T-helper 9 cell (primary cell): ENCODE measurements around the gene FRMD4A.

Experiments
- DNase-seq: peaks from one replicate; pipeline ENCODE4 v3.0.0-alpha.2; 2020

FRMD4A gene

DNA sequence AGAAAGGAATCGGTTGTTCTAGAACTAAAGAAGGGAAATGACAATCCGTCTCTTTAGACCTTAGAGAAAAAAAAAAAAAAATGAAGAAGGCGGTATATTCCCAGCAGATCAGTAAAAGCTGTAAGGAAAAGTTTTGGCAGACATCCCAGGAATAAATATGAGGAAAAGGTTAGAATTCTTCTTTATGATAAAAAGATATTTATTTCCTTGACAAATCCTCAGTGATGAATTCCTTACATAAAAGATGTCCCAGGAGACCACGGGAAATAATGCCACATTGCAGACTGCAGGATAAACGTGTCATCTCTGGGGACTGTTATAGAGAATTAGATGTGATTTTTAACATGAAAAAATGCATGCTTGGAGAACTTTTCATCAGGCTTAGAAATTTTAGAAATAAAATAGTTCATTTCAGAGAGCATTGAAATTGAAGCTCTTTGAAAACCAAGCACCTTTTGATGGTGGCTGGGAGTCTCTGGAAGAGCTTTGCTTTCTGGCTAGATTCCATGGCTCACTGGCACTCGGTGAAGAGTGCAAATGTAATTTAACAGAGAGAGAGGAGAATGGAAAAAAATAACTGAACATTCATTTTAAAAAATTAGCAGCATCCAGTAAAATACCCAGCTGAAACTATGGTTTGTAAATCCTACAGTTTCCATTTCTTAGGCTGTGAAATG is 645.8 kb downstream of the FRMD4A start:
- DNase-seq = no peak

DNA sequence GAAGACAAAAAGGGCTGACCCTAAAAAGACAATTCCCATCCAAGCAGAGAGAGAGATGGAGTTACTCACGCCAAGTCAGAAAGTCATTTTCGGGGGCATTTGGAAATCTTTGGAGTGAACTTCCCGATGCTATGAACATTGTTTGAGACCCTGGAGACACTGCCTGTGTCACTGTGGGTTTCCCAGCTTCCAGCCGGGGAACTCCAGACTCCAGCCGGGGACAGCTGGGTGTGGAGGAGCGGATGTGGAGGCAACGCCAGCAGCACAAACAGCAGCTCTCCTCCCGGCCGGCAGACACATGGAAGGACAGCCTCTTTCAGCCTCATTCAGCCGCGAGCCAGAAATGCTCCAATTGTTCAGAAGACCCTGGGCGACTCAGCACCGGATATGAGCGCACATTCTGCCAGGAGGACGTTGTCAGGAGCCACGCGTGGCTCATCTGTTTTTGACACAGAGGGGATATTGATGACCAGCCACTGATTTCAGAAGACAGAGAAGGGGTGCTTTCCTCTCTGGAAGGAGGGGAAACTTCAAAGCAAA is 646.4 kb downstream of the FRMD4A start:
- no peak for DNase-seq

DNA sequence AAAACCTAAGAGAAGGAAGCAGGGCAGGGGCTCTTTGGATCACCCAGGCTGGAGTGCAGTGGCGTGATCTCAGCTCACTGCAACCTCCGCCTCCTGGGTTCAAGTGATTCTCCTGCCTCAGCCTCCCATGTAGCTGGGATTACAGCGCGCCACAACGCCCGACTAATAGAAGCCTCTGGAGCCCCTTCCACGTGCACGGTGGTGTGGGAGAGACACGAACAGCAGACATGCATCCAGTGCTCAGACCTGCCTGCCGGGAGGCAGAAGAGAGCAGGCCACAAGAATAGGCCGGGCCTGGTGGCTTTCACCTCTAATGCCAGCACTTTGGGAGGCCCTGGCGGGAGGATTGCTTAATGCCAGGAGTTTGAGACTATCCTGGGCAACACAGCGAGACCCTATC is 647.7 kb downstream of the FRMD4A start:
- DNase-seq = no peak

DNA sequence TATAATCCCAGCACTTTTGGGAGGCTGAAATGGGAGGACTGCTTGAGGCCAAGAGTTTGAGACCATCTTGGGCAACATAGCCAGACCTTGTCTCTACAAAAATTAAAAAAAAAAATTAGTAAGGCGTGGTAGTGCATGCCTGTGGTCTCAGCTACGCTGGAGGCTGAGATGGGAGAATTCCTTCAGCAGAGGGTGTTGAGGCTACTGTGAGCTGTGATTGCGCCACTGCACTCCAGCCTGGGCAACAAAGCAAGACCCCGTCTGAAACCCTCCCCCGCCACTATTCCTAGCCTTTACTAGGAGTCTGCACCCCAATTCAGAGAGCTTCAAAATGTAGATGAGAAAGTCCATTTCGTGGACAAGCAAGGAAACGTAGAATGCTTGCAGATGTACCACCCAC is 648.8 kb downstream of the FRMD4A start:
- no peak for DNase-seq

DNA sequence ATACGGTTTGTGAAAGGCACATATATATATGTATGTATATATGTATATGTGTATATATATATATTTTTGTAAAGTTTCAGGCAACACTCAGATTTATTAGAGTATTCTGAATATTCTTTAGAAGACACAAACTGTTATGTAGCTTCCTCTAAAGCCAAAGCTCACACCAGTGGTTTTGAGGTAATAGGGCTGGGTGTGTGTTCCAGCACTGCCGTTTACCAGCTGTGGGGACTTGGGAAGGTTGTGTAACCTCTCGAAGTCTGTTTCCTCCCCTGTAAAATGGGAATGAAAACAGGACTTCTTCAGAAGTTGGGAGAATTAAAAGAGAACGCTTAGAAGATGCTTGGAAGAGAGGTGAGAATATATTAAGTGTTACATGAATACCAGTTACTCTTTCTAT is 649.2 kb downstream of the FRMD4A start:
- DNase-seq = no peak

DNA sequence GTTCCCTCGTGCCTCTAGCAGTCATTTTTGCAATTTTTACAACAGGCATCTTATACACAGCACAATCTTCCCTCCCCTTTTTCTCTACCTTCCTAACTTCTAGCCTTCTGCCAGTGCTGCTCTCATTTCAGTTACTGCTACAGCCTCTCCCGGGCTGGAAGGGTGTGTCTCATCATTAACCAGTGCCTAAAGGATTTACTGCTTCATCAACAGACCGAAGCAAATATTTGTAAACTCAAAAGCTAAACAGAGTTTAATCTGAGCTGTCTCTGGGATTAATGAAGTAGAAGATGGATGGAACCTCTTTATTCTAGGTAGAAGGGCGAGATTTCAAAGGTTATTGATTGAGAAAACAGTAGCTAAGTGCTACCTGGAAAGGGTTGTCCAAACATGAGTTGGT is 649.6 kb downstream of the FRMD4A start:
- DNase-seq = no peak

DNA sequence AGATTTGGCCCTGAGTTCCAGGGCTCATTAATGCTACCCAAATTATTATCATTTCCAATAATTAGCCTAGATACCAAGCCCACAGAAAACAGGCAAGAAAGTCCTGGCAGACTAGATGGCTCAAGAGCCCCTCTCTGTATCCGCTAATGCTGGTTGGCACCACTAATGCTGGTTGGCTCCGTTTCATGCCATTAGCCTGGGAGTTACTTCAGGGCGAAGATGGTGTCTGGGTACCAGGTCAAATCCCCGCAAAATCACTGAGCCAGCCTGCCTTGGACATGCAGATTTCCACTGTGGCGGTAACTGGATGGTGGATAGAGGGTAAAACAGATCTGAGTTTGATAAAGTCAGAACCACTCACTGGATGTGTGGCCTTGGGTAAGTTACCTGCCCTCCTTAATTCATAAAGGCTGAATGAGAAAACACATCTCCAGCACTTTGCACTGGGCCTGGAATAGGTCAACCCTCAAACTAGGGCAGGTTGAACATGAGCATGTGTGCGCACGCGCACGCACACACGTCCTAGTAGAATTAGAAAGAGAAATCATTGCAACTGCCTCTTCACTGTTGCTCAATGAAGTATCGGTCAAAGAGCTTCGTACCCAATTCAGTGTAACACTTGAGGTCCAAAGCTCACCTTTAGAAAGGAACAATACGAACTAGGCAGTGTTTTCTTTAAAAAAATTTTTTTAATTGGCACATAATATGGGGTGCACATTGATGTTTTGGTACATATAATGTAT is 652.5 kb downstream of the FRMD4A start:
- no peak for DNase-seq

DNA sequence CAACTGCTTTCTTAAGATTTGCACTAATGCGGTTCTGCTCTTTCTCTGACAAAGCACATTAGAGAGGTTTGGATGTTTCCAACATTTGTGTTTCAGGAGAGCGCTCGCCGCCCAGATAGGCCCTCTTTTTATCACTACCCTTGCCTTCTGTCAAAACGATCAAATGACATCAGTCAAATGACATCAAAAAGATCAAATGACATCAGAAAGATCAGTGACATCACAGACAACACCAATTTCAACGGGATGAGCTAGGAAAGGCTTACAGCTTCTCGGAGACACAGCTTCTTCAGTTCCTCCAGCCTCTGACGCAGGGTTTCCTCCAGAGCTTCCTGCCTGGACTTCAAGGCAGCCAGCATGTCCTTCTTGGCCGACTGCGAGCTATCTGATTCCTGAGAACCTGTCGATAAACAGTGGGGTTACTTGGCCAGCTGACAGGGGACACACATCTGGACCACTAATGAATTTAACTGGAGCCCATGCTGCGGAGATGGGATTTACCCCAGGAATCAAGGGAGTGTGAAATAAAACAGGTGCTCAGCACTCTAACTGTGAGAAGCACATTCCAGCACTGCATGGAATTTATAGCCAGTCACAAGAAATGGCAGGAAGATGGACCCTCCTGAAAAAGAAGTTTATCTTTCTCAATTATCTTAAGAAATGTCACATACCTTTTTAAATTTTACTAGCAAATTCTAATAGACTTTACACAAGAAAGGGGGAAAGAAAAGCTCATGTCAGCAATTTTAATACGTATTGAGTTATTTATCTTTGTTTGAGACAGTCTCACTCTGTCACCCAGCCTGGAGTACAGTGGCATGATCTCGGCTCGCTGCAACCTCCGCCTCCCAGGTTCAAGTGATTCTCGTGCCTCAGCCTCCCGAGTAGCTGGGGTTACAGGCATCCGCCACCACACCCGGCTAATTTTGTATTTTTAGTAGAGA is 655.8 kb downstream of the FRMD4A start:
- DNase-seq = no peak

DNA sequence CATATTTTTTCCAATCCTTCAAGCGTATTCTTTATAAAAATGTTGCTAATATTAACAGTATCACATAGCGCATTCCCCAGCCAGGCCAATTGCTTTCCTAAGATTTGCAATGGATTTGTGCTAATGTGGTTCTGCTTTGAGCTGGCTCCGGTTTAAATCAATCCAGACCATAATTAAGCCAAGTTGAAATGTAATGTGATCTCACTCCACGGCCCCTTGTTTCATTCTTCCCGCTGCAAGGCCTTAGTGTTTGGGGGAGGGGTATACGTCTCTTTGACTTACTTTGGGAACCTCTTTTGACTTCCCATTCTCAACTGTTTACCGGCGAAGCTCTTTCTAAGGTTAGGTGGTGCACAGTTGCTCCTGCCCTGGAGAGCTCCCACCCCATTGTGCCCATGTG is 657.6 kb downstream of the FRMD4A start:
- DNase-seq = no peak

DNA sequence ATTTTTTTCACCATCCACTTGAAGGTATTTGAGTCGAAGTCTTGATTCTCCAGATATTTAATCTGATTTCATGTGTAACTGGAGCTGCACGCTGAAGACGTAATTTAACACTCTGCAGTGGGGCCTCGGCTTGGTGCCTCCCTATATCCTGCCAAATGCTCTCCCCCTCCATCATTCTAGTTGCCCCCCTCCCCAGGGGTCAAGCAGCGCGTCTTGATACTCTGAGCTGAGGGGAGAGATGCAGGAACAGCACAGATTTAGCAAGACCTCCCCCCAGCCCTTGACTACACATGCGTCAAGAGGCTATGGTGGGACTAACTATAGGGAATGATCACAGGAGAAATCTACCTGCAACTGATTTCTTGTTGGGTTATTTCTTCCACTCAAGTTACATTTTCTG is 658.2 kb downstream of the FRMD4A start:
- no peak for DNase-seq

DNA sequence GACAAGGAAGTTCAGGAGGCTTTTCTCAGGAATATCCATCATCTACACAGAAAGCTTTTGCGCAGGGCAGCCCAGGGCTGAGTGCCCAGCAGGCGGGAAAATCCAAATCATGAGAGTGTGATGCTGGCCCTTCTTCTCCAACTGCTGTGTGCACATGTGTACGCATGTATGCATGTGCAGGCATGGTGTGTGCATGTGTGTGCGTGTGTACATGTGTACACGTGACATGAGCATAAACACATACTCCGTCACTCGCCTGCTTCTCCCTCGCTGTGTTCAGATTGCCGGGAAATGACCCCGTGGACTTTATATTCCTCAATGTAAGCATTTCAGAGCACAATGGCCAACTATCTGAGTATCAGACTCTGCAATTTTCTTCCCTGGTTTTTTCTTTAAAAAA is 658.8 kb downstream of the FRMD4A start:
- DNase-seq = no peak

DNA sequence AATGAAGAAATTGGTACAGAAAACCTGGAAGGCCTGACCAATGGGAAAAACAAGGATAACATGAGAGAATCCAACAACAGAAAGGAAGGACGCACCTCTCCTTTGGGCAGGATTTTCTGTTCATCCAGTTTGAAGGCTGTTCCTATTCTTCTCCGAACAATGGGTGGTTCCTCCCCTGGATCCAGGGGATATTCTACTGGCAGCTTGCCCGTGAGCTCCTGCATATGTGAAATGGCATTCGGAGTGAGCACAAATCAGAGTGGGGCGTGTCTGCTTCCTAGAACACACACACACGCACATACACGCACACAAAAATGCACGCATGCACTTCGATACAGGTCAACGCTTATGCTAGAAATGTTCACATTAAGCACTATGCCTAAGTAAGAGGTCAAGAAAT is 660.4 kb downstream of the FRMD4A start:
- no peak for DNase-seq

DNA sequence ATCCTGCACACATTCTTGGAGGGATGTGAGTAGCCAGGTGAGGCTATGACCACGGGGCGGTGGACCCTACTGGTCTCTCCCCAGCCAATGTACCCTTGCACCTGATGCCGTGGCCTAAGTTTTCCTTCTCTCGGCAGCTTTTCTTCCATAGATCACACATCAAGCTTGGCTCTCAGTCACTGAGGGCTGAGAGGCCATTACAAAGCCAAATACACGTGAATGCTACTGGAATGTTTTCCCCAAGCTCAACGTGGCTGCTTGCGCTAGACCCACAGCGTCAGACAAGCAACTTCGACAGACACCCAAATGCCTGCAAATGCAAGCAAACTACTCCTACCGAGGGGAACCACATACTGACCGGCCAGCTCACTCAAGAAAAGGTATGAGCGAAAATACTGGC is 660.8 kb downstream of the FRMD4A start:
- DNase-seq = no peak

DNA sequence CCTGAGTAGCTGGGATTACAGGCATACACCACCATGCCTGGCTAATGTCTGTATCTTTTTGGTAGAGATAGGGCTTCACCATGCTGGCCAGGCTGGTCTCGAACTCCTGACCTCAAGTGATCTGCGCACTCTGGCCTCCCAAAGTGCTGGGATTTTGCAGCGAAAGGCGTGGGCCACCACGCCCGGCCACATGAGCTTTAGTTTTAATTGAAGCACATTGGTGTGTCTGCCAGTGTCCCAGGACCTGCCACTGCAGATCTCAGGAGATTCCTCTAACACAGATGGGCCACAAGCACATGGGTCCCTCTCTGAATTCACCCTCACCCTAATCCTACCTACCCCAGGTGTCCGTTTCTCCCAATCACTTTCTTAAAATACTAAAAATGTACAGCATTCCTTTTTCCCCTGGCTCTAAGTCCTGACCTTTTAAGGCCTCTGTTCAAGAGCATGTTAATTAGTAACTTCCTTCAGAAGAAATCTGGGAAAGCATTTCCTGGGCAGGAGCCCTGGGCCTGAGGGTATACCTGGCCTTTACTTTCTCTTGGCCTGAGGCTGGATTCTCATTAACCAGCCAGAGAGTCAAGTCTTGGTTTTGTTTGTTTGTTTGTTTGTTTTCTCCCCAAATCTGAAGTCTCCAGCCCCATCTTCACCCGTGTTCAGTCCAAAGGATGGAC is 661.4 kb downstream of the FRMD4A start:
- DNase-seq = no peak

DNA sequence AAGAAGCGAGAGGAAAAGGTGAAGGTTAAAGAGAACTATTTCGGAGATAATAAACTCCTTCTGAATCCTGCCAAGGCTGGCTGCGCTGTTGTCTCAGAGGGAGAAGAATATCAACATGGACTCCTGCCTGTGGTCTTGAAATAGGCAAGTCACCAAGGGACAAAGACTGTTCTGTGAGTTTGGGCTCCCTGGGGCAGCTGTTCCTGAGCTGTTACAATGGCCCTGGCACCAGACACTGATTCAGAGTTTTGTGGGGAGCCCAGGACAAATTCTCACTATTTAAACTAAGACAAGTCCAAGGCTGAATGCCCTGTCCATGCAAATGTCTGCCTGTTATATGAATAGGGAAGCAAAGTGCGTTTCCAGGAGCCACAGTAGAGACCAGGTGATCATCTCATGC is 662.6 kb downstream of the FRMD4A start:
- DNase-seq = no peak

DNA sequence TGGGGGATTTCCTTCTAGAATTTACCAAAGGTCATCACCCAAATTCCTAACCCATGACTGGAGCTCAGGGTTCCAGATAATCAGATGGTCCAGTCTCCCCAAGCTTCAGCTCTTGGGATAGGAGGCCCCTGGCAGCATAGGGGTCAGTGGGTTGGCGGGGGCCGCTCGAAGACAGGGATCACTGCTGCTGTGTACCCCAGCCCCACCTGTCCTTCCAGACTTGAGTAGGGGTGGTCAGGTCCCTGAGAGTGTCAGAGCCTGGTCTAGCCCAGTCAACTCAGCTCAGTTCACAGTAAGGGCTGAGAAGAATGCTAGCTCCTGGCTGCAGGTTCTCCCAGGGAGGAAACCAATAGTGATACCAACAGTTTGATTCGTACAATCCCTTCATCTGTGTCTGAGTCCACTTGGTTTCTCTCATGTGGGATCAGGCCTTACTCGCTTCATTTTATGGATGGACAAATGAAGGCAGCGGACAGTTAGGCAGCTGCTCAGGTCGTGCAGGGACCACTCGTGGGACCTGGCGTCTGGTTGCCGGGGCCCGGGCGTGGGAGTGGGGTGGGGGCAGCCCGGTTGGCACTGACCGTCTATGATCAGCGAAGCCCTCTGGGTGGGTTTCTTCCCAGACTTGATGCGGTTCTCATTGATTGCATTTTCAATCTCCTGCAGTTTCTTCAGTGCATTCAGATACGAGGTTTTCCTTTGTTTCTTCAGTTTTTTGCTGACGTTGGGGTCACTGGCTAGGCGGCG is 665.0 kb downstream of the FRMD4A start:
- no peak for DNase-seq

DNA sequence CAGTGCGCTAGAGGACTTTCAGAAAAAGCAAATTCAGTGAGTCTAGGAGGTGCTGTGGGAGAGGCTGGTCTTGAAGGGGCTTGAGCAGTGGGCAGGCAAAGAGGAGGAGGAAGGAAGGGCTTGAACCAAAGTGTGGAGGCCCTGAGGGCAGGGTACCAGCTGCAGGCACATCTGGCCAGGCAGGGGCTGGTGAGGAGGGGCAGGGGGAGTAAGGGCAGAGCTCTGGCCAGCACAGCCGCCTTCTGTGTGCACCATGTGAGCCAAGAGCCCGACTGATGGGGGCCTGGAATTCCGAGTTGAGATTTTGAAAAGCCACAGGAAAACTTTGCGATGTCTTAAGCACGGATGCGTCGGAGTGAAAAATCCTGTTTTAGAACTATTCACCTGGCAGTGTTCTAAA is 669.5 kb downstream of the FRMD4A start:
- DNase-seq = no peak

DNA sequence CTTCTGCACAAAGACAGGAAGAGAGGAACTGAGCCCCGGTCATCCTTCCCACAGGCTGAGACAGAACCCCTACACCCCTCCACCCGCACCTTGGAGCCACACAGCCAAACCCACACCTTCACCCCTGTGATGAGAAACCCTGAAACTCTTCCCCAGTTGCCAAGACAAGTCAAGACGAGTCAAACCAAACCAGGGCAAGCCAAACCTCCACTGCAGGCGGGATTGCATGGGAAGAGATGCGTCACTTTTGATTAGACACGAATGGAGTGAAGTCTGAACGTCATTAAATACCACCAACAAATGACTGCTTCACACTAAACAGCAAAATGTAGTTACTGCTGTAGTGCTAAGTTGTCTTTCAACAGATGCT is 670.2 kb downstream of the FRMD4A start:
- no peak for DNase-seq

DNA sequence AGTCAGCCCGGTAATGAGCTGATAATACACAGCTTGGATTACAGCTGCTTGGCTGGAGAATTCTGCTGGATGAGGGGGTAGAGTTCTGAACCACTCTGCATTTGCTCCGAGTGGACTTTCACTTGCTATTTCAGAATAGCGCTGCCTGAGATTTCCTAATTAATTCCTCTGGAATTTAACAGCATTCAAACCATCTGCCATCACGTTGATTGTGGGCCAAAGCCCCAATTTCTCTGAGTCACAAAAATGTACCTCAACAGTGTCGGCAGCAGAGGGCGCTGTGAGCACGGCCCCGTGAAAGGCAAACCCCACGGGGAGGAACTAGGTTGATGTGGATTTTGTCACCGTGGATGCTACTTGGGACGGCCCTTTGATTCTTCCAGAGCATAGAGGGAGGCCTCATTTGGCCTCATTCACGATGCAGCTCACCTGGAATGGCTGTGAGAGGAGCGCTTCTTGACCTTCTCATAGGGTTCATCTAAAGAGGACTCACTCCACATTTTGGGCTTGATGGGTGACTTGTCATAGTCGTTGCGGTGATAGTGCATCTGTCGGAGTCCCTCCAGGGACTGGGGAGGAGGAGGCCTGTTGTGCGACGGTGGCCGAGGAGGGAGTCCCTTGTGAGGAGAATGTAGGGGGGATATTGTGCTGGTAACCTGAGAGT is 670.7 kb downstream of the FRMD4A start:
- peak; percentile 66 for DNase-seq

DNA sequence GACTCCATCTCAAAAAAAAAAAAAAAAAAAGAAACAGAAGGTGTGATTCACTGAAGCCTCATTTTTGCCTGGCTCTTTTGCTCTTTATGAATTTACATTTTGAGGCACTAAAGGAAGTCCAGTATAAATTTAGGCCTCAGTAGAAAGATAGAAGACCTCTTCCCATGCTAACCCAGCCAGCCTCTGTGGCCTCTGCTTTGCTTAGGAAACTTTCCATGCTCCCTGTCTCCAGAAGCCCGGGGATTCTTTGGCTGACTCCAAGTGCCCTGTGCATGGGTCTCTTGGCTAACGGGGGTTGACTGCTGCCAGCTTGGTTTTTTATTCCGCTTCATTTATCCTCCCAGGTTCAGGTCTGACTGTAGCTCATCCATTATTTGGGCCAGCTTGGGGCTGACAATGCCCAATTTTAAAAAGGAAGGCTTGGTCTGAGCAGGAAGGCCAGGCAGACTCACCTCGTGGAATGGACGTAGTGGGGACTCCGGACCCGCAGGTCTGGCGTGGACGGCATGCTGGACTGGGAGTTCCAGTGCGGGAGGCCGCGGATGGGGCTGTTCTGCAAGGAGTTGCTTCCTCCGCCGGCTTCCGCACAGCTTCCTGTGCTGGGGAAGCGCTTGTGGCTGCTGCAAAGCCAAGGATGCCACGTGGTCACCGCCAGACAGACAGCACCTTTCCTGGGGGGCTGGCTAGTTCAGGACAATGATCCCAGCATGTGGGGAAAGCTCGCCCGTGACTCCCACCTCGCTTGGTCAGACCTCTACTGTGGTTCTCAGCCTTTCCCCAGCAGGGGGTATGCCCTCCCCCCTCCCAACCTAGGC is 671.6 kb downstream of the FRMD4A start:
- no peak for DNase-seq

DNA sequence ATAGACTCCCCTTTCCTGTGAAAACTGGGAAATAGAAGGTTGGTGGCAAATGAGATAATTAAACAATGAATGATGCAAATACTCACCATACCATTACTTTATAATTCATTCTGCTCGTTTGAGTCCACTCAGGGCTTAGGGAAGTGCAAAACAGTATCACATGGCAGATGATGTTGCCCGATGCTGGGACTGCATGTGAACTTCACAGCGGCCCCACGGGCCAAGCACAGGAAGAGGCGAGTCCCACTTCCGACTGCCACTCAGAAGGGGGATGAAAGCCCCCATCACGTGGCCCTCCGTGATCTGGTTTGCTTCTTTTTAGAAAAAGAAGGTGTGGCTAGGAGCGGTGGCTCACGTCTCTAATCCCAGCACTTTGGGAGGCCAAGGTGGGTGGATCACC is 672.5 kb downstream of the FRMD4A start:
- no peak for DNase-seq
